DMS153 treated with DMSO at 0.1 percent for 48 hours (cell line): ENCODE measurements around the gene CGB8.

Experiments
- DNase-seq: peaks from one replicate; lab custom pipeline; 2025; ENCODE audit not compliant: unreplicated experiment; lab: John Stamatoyannopoulos, UW

The CGB8 gene

GRCh38 chr19:49010453-49010852 lies 38.5 kb downstream of the CGB8 start:
- no peak for DNase-seq

- DNase-seq = no peak
Observed at GRCh38 chr19:49009828-49010227, 39.1 kb downstream of the CGB8 start.

GRCh38 chr19:49006905-49007304 lies 42.0 kb downstream of the CGB8 start:
- no peak for DNase-seq

DNA sequence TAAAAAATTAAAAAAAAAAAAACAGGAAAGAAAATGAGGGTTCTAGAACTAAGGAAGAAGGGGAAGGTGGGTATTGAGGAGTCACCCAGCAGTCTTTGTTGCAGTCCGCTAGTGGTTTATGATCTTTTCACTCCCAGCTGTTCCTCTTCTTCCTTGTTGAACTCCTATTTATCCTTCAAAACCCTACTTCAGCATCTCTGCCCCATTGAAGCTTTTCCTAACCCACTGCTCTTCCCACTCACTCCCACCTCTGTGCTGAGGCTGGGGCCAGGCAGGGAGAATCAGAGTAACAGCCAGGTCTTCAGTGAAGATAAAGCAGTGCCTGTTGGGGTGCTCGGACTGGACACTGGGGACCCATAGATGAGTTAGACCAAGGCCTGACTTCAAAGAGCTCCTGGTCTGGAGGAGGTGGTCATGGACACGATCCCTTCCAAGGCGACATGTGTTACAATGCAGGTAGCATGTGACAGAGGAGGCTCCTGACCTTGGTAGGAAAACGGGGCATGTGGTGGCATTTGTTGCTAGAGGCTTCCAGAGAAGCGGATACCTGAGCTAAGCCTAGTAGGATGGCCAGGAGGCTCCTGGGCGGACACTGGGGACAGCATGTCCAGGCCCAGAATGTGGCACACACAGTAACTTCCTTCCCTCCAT lies 43.8 kb downstream of the CGB8 start:
- DNase-seq = no peak

DNA sequence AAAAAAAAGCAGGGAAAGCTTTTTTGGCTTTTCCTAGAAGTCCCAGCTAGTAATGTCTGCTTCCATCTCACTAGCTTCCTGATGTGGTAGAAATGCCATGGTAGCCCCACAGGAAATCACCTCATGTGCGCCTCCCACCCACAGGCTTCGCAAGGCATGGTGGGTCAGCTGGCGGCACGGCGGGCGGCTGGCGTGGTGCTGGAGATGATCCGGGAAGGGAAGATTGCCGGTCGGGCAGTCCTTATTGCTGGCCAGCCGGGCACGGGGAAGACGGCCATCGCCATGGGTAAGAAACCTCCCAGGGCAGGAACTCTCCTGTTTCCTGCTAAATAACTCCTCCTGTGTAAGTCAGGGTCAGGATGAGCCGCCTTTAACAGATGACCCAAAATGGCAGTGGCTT lies 44.8 kb downstream of the CGB8 start:
- DNase-seq = no peak

DNA sequence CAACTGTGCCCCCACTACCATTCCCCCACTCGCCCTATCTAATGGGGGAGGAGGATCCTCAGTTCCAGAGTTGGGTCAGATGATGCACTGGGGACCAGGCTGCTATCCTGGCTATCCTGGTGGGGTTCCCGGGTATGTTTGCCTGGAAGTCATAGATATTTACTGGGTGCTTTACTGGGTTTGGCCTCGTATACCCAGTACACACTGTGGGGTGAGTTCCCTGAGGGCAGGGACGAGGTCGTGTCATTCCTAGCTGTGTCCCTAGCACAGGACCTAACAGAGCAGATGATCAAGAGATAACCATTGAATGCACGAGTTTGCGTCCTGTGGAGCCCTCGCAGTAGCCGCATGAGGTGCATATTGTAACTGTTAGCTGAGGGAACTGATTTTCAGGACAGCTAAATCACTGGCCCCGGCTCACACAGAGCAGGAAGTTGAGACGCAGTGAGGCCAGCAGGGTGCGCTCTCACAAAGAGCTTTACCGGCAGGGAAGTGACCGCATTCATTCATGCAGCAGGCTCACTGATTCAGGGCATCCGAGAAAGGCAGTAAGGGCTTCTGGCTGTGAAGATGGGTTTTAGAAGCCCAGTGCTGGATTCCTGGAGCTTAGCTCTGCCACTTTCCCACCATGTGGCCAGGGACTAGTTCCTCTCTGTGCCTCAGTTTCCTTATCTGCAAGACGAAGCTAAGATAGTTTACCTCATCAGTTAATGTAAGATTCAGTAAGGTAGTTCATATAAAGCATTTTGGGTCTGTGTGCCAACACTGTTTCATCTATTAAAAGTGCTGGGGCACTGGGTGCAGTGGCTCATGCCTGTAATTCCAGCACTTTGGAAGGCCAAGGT lies 49.2 kb downstream of the CGB8 start:
- DNase-seq = no peak

DNA sequence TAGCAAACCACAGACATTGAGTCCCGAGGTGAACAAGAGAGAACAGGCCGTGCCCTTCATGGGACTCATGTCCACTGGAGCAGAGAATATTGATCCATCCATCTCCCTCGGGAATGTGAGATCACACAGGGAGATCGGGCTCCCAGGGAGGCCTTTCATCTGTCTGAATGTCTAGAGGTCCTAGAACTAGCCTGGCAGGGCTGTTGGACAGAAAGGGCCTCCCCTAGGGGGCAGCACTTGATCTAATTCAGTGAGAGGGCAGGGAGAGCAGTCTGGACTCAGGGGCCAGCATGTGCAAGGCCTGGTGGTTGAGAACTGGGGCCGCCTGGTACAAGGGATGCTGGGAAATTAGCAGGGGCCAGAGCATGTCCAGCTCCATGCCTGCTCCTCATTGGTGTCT lies 50.9 kb downstream of the CGB8 start:
- no peak for DNase-seq
